Fibroblast of lung (primary cell): ENCODE data around the gene TNS2. TPM values are rescaled to one million over a fixed set of nuclear protein-coding genes. Genes with fewer than 3 reads are reported as not detected.
A peak's percentile ranks its signal among the peaks of the same experiment; 100 is the strongest.

Experiments used
- DNase-seq, 2 donors: peaks; one replicate each; pipeline versions ENCODE4 v3.0.0 to v3.0.0-alpha.2; 2010; ENCODE audit warnings: low read depth in 2 of 2
- H2AFZ ChIP-seq: 2 replicates; pipeline ENCODE4 v1.5.1; 2012; ENCODE audit warnings: low read length, control low read depth, inconsistent platforms
- H3K27ac ChIP-seq: 2 replicates; pipeline ENCODE4 v1.5.1; 2011; ENCODE audit warnings: low read length, control low read depth; ENCODE audit not compliant: insufficient read depth
- H3K27me3 ChIP-seq: 2 replicates; pipeline ENCODE4 v1.5.1; 2011; ENCODE audit warnings: mild to moderate bottlenecking, low read length; ENCODE audit not compliant: control insufficient read depth, insufficient read depth
- H3K36me3 ChIP-seq: 2 replicates; pipeline ENCODE4 v1.5.1; 2011; ENCODE audit warnings: low read length; ENCODE audit not compliant: control insufficient read depth, insufficient read depth
- H3K4me1 ChIP-seq: 2 replicates; pipeline ENCODE4 v1.5.1; 2011; ENCODE audit warnings: low read length; ENCODE audit not compliant: control insufficient read depth, insufficient read depth; ENCODE audit errors: extremely low read depth
- H3K4me2 ChIP-seq: 2 replicates; pipeline ENCODE4 v1.5.1; 2011; ENCODE audit warnings: low read length, control low read depth; ENCODE audit not compliant: insufficient read depth; ENCODE audit errors: extremely low read depth
- H3K4me3 ChIP-seq, 4 experiments: fragments of 200-600 bp in 1 of 4; sonication (generic) in 1 of 4; replicated peaks in 1 of 4; 2 replicates each; pipeline ENCODE4 v1.5.1; 2011 to 2016; ENCODE audit warnings: low read length in 4 of 4, low read depth in 3 of 4, mild to moderate bottlenecking in 3 of 4, control low read depth in 2 of 4, inconsistent platforms in 1 of 4, mixed read lengths in 1 of 4; ENCODE audit not compliant: insufficient read depth in 1 of 4; ENCODE audit errors: control extremely low read depth in 1 of 4
- H3K79me2 ChIP-seq: 2 replicates; pipeline ENCODE4 v1.5.1; 2012; ENCODE audit warnings: mild to moderate bottlenecking, low read length, inconsistent platforms; ENCODE audit not compliant: control insufficient read depth, insufficient read depth
- H3K9ac ChIP-seq: 2 replicates; pipeline ENCODE4 v1.5.1; 2011; ENCODE audit warnings: mild to moderate bottlenecking, low read length, control low read depth; ENCODE audit not compliant: insufficient read depth
- H3K9me3 ChIP-seq: 2 replicates; pipeline ENCODE4 v1.5.1; 2012; ENCODE audit warnings: low read depth, low read length; ENCODE audit not compliant: control insufficient read depth, insufficient read depth
- H4K20me1 ChIP-seq: 2 replicates; pipeline ENCODE4 v1.5.1; 2011; ENCODE audit warnings: low read length; ENCODE audit not compliant: control insufficient read depth, insufficient read depth; ENCODE audit errors: extremely low read depth
- CTCF ChIP-seq, 2 donors: IDR thresholded peaks in 1 of 2; conservative IDR thresholded peaks in 1 of 2; 1 replicate in 1 of 2; 2 replicates in 1 of 2; pipeline ENCODE4 v1.5.1; 2011 to 2012; ENCODE audit warnings: low read length in 2 of 2, control low read depth in 1 of 2, inconsistent platforms in 1 of 2, low read depth in 1 of 2, mild to moderate bottlenecking in 1 of 2
- EZH2 ChIP-seq: IDR thresholded peaks from 2 replicates; pipeline ENCODE4 v1.5.1; 2012; ENCODE audit warnings: low read length, control low read depth, mild to moderate bottlenecking; ENCODE audit errors: missing control alignments
- polyA plus RNA-seq, 2 donors: library from polyadenylated mRNA; depleted of rRNA in 1 of 2; stranded (reverse) in 1 of 2; unstranded in 1 of 2; fragments of >200 nt; gene quantifications; 2 replicates each; pipeline ENCODE4 v1.2.1, GENCODE V29; 2011 to 2012; ENCODE audit warnings: missing spikeins in 1 of 2
- total RNA-seq: library from RNA; depleted of rRNA; stranded (reverse); fragments of >200 nt; gene quantifications from 2 replicates; pipeline ENCODE4 v1.2.1, GENCODE V29; 2014

Gene TNS2
- total and polyA plus RNA-seq, 2 donors (not counting 1 experiment from before 2014, with no cell fraction given) = 35.3 to 60.6 TPM

- Histone ChIP-seq H2AFZ (no peak overlapping the region), H3K4me2 (peak overlapping the region; percentile 45), H3K9me3 (no peaks in the 10 kb centered on the region), H3K27me3 (no peaks in the 10 kb centered on the region), H3K36me3 (peaks cover 6% of the 10 kb centered on the region), H4K20me1 (no peaks in the 10 kb centered on the region), H3K79me2 (peaks cover 11% of the 10 kb centered on the region), H3K4me3 (peak overlapping the region in 3 of 4 experiments; percentile 46 to 83 (median 76)), H3K9ac (no peak overlapping the region), H3K4me1 (peaks cover 19% of the 10 kb centered on the region), H3K27ac (no peak overlapping the region)
- TF ChIP-seq CTCF (conservative IDR thresholded peaks at IDR 0.05 in 1 of 2, IDR thresholded peaks at IDR 0.05 in 1 of 2; ENCODE audit: low read depth in 1 of 2, low read length in 2 of 2) (no peak), EZH2 (no peak)
- no peak for DNase-seq
Observed at GRCh38 chr12:53044896-53045695, 4.8 kb upstream of the TNS2 start.

GRCh38 chr12:53045696-53046045 is 4.2 kb upstream of the TNS2 start:
- Histone ChIP-seq H3K27ac (peak overlapping the region; percentile 97), H3K9me3 (no peaks in the 10 kb centered on the region), H3K79me2 (peaks cover 17% of the 10 kb centered on the region), H3K9ac (no peak overlapping the region), H3K4me3 (peak overlapping the region; percentile 3 to 83 (median 61)), H3K36me3 (peaks cover 6% of the 10 kb centered on the region), H3K4me1 (peaks cover 19% of the 10 kb centered on the region), H3K4me2 (peak overlapping the region; percentile 49), H2AFZ (no peak overlapping the region), H3K27me3 (no peaks in the 10 kb centered on the region), H4K20me1 (no peaks in the 10 kb centered on the region)
- no peak for DNase-seq
- no peak for TF ChIP-seq CTCF (conservative IDR thresholded peaks at IDR 0.05 in 1 of 2, IDR thresholded peaks at IDR 0.05 in 1 of 2; ENCODE audit: low read depth in 1 of 2, low read length in 2 of 2)
- TF ChIP-seq EZH2 = no peak

- H3K36me3 ChIP-seq = peaks cover 6% of the 10 kb centered on the region
- peaks cover 22% of the 10 kb centered on the region for H3K4me1 ChIP-seq
- H3K4me3 ChIP-seq = peak overlapping the region; percentile 76 to 87 (median 80)
- H2AFZ ChIP-seq = peak overlapping the region; percentile 65
- peak overlapping the region; percentile 94 for H3K4me2 ChIP-seq
- no peaks in the 10 kb centered on the region for H4K20me1 ChIP-seq
- peak; percentile 91 to 92 for DNase-seq
- TF ChIP-seq EZH2 (no peak), CTCF (conservative IDR thresholded peaks at IDR 0.05 in 1 of 2, IDR thresholded peaks at IDR 0.05 in 1 of 2; ENCODE audit: low read depth in 1 of 2, low read length in 2 of 2) (no peak)
- peak overlapping the region; percentile 97 for H3K27ac ChIP-seq
- H3K79me2 ChIP-seq = peaks cover 20% of the 10 kb centered on the region
- no peaks in the 10 kb centered on the region for H3K27me3 ChIP-seq
- H3K9ac ChIP-seq = peak overlapping the region; percentile 79
- no peaks in the 10 kb centered on the region for H3K9me3 ChIP-seq
Observed at GRCh38 chr12:53046655-53047220, 3.1 kb upstream of the TNS2 start.
